Gastrocnemius medialis (tissue), 4 donors: Measurements from ENCODE around the gene MAP3K12. TPM values are rescaled to one million over a fixed set of nuclear protein-coding genes. Genes with fewer than 3 reads are reported as not detected.

Experiments used
- ATAC-seq, 2 donors: fragments of 150-250 bp; one replicate each; pipeline ENCODE4 v1.9.1; 2016
- DNase-seq, 2 donors: peaks; one replicate each; pipeline ENCODE4 v3.0.0-alpha.2; 2019
- H3K27ac ChIP-seq, 4 donors: fragments of 200-600 bp; sonication (generic); 1 replicate in 1 of 4; 2 replicates in 3 of 4; pipeline ENCODE4 v1.5.1; 2016 to 2018; ENCODE audit warnings: mild to moderate bottlenecking in 2 of 4, moderate library complexity in 1 of 4
- H3K27me3 ChIP-seq, 3 donors: fragments of 200-600 bp; sonication (generic) in 2 of 3; 1 replicate in 1 of 3; 2 replicates in 2 of 3; pipeline versions ENCODE4 v1.5.1 to v1.6.0; 2016 to 2019; ENCODE audit warnings: mild to moderate bottlenecking in 1 of 3, moderate library complexity in 1 of 3
- H3K36me3 ChIP-seq, 2 donors: fragments of 200-600 bp; sonication (generic) in 1 of 2; one replicate each; pipeline ENCODE4 v1.5.1; 2017 to 2018
- H3K4me1 ChIP-seq, 2 donors: fragments of 200-600 bp; sonication (generic) in 1 of 2; one replicate each; pipeline ENCODE4 v1.5.1; 2016 to 2017; ENCODE audit warnings: mild to moderate bottlenecking in 2 of 2
- H3K4me3 ChIP-seq, 4 donors: fragments of 200-600 bp; sonication (generic) in 3 of 4; 1 replicate in 1 of 4; 2 replicates in 3 of 4; pipeline ENCODE4 v1.5.1; 2016 to 2019; ENCODE audit warnings: mild to moderate bottlenecking in 2 of 4
- H3K9me3 ChIP-seq, 3 donors: fragments of 200-600 bp; sonication (generic) in 2 of 3; 1 replicate in 1 of 3; 2 replicates in 2 of 3; pipeline ENCODE4 v1.5.1; 2016 to 2019
- POLR2A ChIP-seq, 2 donors: fragments of 450-650 bp; IDR thresholded peaks; one replicate each; pipeline ENCODE4 v1.6.1; 2017; ENCODE audit warnings: antibody characterized with exemption in 2 of 2, mild to moderate bottlenecking in 2 of 2, moderate library complexity in 2 of 2
- in situ Hi-C, 4 donors: fragments of 200-750 bp; cut with MboI; loops; one replicate each; pipeline versions ENCODE4 v1.15.0 to v1.8.0; 2017; ENCODE audit warnings: low sequenced_read_pairs in 4 of 4
- intact Hi-C: fragments of 100-400 bp; cut with DNase I; formaldehyde crosslinking; loops from one replicate; pipeline ENCODE4 v1.15.1; 2023; ENCODE audit warnings: low total_unique reads
- total RNA-seq, 4 donors: library from RNA; depleted of rRNA; stranded (reverse); fragments of >200 nt; gene quantifications; one replicate each; pipeline versions ENCODE4 v1.1.0 to v1.2.3, GENCODE V29; 2016
- TF ChIP-seq, protein P1 (sequence below), 5 experiments: fragments of 450-650 bp in 3 of 5; fragments of 200-600 bp in 2 of 5; sonication (generic) in 2 of 5; IDR thresholded peaks in 4 of 5; conservative IDR thresholded peaks in 1 of 5; 1 replicate in 4 of 5; 2 replicates in 1 of 5; pipeline ENCODE4 v1.5.1; 2016 to 2019; ENCODE audit warnings: antibody characterized with exemption in 5 of 5, mild to moderate bottlenecking in 3 of 5, moderate library complexity in 3 of 5

Gene MAP3K12
- total RNA-seq, 4 donors from 2014 or later, result 1.1 to 9.9 (median 3.8) TPM

DNA sequence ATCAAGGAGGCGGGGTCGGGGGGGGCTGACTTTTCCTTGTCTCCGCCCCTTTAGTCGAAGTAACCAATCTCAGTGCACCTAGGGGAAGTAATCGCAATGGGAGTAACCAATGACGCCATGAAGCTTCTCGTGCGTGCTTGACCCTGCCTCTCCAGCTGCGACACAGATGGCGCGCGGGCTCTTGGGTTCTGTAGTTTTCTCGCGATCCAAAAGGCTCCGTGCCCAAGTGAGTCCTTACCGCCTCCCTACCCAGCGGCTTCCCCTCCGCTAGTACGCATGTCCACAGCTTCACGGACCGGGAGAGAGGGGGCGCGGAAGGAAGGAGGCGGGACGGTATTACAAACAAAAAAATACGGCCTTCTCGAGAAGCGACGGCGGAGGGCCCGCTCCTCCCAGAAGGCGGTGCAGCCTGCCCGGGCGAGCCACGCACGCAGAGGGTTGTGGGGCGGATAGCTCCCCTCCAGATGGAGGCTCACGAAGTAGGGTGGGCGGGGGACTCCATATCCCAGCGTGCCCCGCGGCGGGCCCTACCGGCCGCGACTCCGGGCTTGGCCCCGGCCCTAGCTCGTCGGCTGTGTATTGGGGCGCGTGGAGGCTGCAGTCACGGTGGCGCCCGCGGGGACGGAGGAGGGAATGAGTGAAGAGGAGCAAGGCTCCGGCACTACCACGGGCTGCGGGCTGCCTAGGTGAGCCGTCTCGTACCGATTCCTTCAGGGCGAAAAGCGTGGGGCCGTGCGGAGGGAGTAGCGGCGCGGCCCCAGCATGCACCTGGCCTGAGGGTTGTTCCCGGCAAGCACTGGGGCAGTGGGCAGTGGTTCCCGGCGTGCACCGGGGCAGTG, 1.7 kb upstream of the MAP3K12 start, which contains the start of gene TARBP2:
TARBP2 (plus strand) TSS at position 508 of the 839 bp plus-strand sequence; CDS start at position 634, 126 bp downstream.
- peak within 1 kb of the TSS; percentile 73 to 84 (median 82) for H3K4me3 ChIP-seq
- H3K36me3 ChIP-seq, result peaks cover 0 to 5% of the 10 kb centered on the region in 2 donors
- intact Hi-C loops (loop anchor here (1.0 to 5.0 kb wide), 5 partner anchors 49 to 284 kb away; partner anchors contain the start of genes PCBP2, PRR13 and SP1), in situ Hi-C loops (loop anchor here in 2 of 4 donors (10.0 kb wide), 2 partner anchors 56 to 176 kb away; partner anchors contain the start of genes AAAS (in 1 of the 2) and PRR13 (in 1 of the 2))
- TF ChIP-seq, protein P1, sequence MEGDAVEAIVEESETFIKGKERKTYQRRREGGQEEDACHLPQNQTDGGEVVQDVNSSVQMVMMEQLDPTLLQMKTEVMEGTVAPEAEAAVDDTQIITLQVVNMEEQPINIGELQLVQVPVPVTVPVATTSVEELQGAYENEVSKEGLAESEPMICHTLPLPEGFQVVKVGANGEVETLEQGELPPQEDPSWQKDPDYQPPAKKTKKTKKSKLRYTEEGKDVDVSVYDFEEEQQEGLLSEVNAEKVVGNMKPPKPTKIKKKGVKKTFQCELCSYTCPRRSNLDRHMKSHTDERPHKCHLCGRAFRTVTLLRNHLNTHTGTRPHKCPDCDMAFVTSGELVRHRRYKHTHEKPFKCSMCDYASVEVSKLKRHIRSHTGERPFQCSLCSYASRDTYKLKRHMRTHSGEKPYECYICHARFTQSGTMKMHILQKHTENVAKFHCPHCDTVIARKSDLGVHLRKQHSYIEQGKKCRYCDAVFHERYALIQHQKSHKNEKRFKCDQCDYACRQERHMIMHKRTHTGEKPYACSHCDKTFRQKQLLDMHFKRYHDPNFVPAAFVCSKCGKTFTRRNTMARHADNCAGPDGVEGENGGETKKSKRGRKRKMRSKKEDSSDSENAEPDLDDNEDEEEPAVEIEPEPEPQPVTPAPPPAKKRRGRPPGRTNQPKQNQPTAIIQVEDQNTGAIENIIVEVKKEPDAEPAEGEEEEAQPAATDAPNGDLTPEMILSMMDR (IDR thresholded peaks at IDR 0.05 in 4 of 5, conservative IDR thresholded peaks at IDR 0.05 in 1 of 5), result peak in 1 of 5 experiments; percentile 25
- peak; percentile 47 to 68 for TF ChIP-seq POLR2A (IDR thresholded peaks at IDR 0.05)
- DNase-seq (peak; percentile 99), ATAC-seq (peak; percentile 89 to 93)
- H3K27me3 ChIP-seq, result no peaks in the 10 kb centered on the region
- no peaks in the 10 kb centered on the region for H3K9me3 ChIP-seq
- H3K4me1 ChIP-seq, result peaks cover 24 to 25% of the 10 kb centered on the region in 2 donors
- peak within 1 kb of the TSS; percentile 90 to 97 (median 92) for H3K27ac ChIP-seq

DNA sequence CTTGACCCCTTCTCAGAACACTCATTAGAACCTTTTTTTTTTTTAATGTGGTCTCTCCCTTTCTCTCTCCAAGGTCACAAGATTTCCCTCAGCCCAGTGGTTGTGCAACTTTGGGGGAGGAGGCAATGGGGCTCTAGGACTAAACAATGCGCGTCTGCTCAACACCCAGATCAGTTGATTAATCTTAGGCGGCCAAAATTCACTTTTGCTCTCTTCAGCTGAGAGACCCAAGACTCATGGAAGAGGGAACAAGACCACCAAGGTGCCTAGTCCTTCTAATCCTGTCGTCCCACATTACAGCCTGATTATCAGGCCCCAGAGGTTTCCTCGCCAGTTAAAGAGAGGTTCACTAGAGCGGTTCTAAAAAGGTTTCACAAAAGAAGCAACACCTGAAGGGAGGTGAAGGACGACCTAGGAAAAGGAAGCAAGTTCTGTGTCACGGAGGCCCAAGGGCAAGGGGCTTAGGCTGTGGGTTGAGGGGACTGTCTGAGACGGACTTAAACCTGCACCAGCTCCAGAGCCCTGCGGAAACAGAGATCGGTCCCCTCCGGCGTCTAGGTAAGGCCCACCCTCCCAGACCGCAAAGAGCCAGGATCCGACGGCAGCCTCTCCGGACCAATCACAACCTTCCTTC, 1.0 kb upstream of the MAP3K12 start:
- peak overlapping the region; percentile 73 to 84 (median 82) for H3K4me3 ChIP-seq
- DNase-seq (peak; percentile 55 to 67), ATAC-seq (peak; percentile 14)
- H3K27ac ChIP-seq, result peak overlapping the region; percentile 90 to 97 (median 92)
- H3K4me1 ChIP-seq, result peaks cover 23 to 24% of the 10 kb centered on the region in 2 donors
- H3K9me3 ChIP-seq, result no peaks in the 10 kb centered on the region
- H3K36me3 ChIP-seq, result no peaks in the 10 kb centered on the region
- intact Hi-C loops (loop anchor here (1.0 to 5.0 kb wide), 4 partner anchors 59 to 283 kb away; partner anchors contain the start of genes PRR13 and SP1), in situ Hi-C loops (loop anchor here in 2 of 4 donors (10.0 kb wide), 2 partner anchors 55 to 175 kb away; partner anchors contain the start of genes AAAS (in 1 of the 2) and PRR13 (in 1 of the 2))
- TF ChIP-seq, protein P1 (IDR thresholded peaks at IDR 0.05 in 4 of 5, conservative IDR thresholded peaks at IDR 0.05 in 1 of 5), result no peak
- TF ChIP-seq POLR2A (IDR thresholded peaks at IDR 0.05), result peak; percentile 86 to 93
- H3K27me3 ChIP-seq, result no peaks in the 10 kb centered on the region

DNA sequence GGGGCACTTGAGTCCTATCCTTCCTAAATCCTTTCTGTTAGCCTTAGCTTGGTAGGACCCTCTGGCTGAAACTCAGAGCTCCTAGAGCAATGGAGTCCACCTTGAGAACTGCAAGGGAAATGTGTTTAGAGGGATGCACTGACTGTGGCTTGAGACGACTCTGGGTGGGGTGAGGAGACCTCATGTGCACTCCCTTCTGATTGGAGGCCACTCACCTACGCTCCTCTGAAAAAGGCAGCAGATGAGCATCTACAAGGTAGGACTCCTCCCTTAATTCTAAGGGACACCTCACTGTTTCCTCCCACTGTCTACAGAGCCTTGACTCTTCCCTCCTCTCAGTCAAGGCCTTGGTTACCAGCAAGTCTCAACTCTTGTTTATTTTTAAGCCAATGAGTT, 1.0 kb downstream of the MAP3K12 start:
- no peaks in the 10 kb centered on the region for H3K36me3 ChIP-seq
- TF ChIP-seq POLR2A (IDR thresholded peaks at IDR 0.05), result no peak
- TF ChIP-seq, protein P1 (IDR thresholded peaks at IDR 0.05 in 4 of 5, conservative IDR thresholded peaks at IDR 0.05 in 1 of 5), result no peak
- intact Hi-C loops (loop anchor here (5.0 kb wide), 1 partner anchor 514 kb away; no protein-coding TSS in a partner anchor), in situ Hi-C loops (no loop called here)
- no peaks in the 10 kb centered on the region for H3K9me3 ChIP-seq
- peaks cover 22 to 29% of the 10 kb centered on the region in 2 donors for H3K4me1 ChIP-seq
- H3K27ac ChIP-seq, result peak overlapping the region in 2 of 4 donors; percentile 32 to 35
- H3K27me3 ChIP-seq, result no peaks in the 10 kb centered on the region
- no peak for DNase-seq
- no peak for ATAC-seq
- H3K4me3 ChIP-seq, result no peak overlapping the region

DNA sequence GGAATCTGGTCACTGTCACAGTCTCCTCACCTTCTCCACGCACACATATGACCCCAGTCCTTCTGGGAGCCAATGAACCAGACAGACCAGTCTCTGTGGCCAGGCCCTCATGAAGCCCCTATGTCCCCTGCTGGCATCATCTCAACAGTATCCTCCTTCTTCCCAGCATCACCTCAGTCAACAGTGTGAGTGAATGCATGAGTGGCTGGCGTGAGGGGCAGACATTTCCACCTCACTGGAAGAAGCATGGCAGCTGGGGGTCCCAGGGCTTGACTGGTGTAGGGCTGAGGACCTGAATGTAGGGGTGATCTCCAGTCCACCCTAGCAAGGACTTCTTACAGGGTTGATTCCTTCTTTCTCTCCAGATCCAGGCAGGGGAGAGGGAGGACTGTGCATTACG, 1.8 kb downstream of the MAP3K12 start:
- no peaks in the 10 kb centered on the region for H3K9me3 ChIP-seq
- in situ Hi-C loops, result no loop called here
- no peaks in the 10 kb centered on the region for H3K36me3 ChIP-seq
- no peaks in the 10 kb centered on the region for H3K27me3 ChIP-seq
- no peak for DNase-seq
- intact Hi-C loops, result loop anchor here (5.0 kb wide), 1 partner anchor 515 kb away; no protein-coding TSS in a partner anchor
- no peak overlapping the region for H3K27ac ChIP-seq
- TF ChIP-seq, protein P1 (IDR thresholded peaks at IDR 0.05 in 4 of 5, conservative IDR thresholded peaks at IDR 0.05 in 1 of 5), result no peak
- TF ChIP-seq POLR2A (IDR thresholded peaks at IDR 0.05), result no peak
- H3K4me1 ChIP-seq, result peaks cover 21 to 33% of the 10 kb centered on the region in 2 donors
- H3K4me3 ChIP-seq, result no peak overlapping the region
- ATAC-seq, result no peak
